H1 (cell line): ENCODE data around the gene ERCC3. TPM values are rescaled to one million over a fixed set of nuclear protein-coding genes. Genes with fewer than 3 reads are reported as not detected.

Experiments
- CTCF ChIA-PET: fragments of 300-600 bp; sonication (Branson Sonifier 250); formaldehyde crosslinking; loops from one replicate; lab custom pipeline; 2021; ENCODE audit not compliant: partially characterized antibody; lab: Charles Lee
- POLR2A ChIA-PET: fragments of 300-600 bp; sonication (Branson Sonifier 250); formaldehyde crosslinking; loops from one replicate; lab custom pipeline; 2021; ENCODE audit warnings: inconsistent platforms; ENCODE audit not compliant: partially characterized antibody; lab: Charles Lee
- DNase-seq, 2 experiments: peaks; one replicate each; pipeline versions ENCODE4 v3.0.0 to v3.0.0-alpha.2; 2010 to 2022; ENCODE audit warnings: low spot score in 2 of 2, low read depth in 1 of 2, mixed read lengths in 1 of 2
- FAIRE-seq: peaks from 2 replicates; lab custom pipeline; 2011; peaks lifted over from hg19 to GRCh38; lab: Jason Lieb, UNC
- H2AFZ ChIP-seq: 2 replicates; pipeline ENCODE4 v1.8.1; 2012; ENCODE audit warnings: low read length, inconsistent platforms
- H2AK5ac ChIP-seq: 2 replicates; pipeline ENCODE4 v1.6.1; 2013; ENCODE audit warnings: low read depth, low read length
- H2BK120ac ChIP-seq: replicated peaks from 2 replicates; pipeline ENCODE3; 2013; ENCODE audit warnings: low read depth, low read length, inconsistent platforms
- H2BK12ac ChIP-seq: 2 replicates; pipeline ENCODE4 v1.6.1; 2013; ENCODE audit warnings: low read depth, low read length
- H2BK15ac ChIP-seq: 2 replicates; pipeline ENCODE4 v1.6.1; 2013; ENCODE audit warnings: low read length
- H2BK20ac ChIP-seq: 2 replicates; pipeline ENCODE4 v1.6.1; 2013; ENCODE audit warnings: low read length
- H2BK5ac ChIP-seq: 2 replicates; pipeline ENCODE4 v1.6.1; 2013; ENCODE audit warnings: low read depth, low read length
- H3K14ac ChIP-seq: 2 replicates; pipeline ENCODE4 v1.6.1; 2013; ENCODE audit warnings: inconsistent platforms; ENCODE audit not compliant: insufficient read length
- H3K18ac ChIP-seq: 2 replicates; pipeline ENCODE4 v1.6.1; 2013; ENCODE audit warnings: low read length; ENCODE audit errors: extremely low read depth
- H3K23ac ChIP-seq: 2 replicates; pipeline ENCODE4 v1.6.1; 2013; ENCODE audit warnings: inconsistent platforms; ENCODE audit not compliant: insufficient read length
- H3K23me2 ChIP-seq: 2 replicates; pipeline ENCODE4 v1.6.1; 2013; ENCODE audit warnings: low read depth, low read length
- H3K27ac ChIP-seq: 2 replicates; pipeline ENCODE4 v1.6.1; 2011; ENCODE audit warnings: low read depth, low read length, inconsistent platforms
- H3K27me3 ChIP-seq, 4 experiments: replicated peaks in 1 of 4; 1 replicate in 1 of 4; 2 replicates in 3 of 4; pipeline versions ENCODE4 v1.6.1 to v1.8.1; 2011 to 2013; ENCODE audit warnings: low read length in 3 of 4, mild to moderate bottlenecking in 3 of 4, inconsistent platforms in 2 of 4, mixed read lengths in 2 of 4, moderate library complexity in 1 of 4; ENCODE audit not compliant: control insufficient read depth in 3 of 4, insufficient read depth in 3 of 4; ENCODE audit errors: extremely low read depth in 1 of 4
- H3K36me3 ChIP-seq, 4 experiments: 2 replicates each; pipeline versions ENCODE4 v1.6.1 to v1.8.1; 2011 to 2013; ENCODE audit warnings: mild to moderate bottlenecking in 4 of 4, low read length in 3 of 4, moderate library complexity in 2 of 4, control low read depth in 1 of 4, inconsistent platforms in 1 of 4; ENCODE audit not compliant: insufficient read depth in 4 of 4, control insufficient read depth in 2 of 4
- H3K4ac ChIP-seq: replicated peaks from 2 replicates; pipeline ENCODE3; 2013; ENCODE audit warnings: low read length, low read depth, mixed read lengths, inconsistent platforms; ENCODE audit not compliant: insufficient read length
- H3K4me1 ChIP-seq, 4 experiments: replicated peaks in 1 of 4; 1 replicate in 1 of 4; 2 replicates in 3 of 4; pipeline versions ENCODE4 v1.6.1 to v1.8.1; 2011 to 2013; ENCODE audit warnings: low read length in 3 of 4, inconsistent platforms in 2 of 4, mixed read lengths in 1 of 4; ENCODE audit not compliant: insufficient read depth in 4 of 4, control insufficient read depth in 3 of 4
- H3K4me2 ChIP-seq, 2 experiments: 2 replicates each; pipeline versions ENCODE4 v1.6.1 to v1.8.1; 2011 to 2013; ENCODE audit warnings: low read depth in 2 of 2, low read length in 2 of 2, control low read depth in 1 of 2, inconsistent platforms in 1 of 2, mild to moderate bottlenecking in 1 of 2; ENCODE audit not compliant: insufficient read depth in 1 of 2
- H3K4me3 ChIP-seq, 4 experiments: fragments of 200-600, 300-600 bp in 1 of 4; sonication (generic), shearing (Covaris generic), sonication (Bioruptor Twin) in 1 of 4; 2 replicates each; pipeline versions ENCODE4 v1.5.1 to v1.8.1; 2011 to 2016; ENCODE audit warnings: low read length in 4 of 4, low read depth in 3 of 4, control low read depth in 2 of 4, inconsistent platforms in 2 of 4, mild to moderate bottlenecking in 2 of 4, mixed read lengths in 1 of 4, moderate library complexity in 1 of 4; ENCODE audit not compliant: insufficient read depth in 2 of 4; ENCODE audit errors: extremely low read depth in 1 of 4
- H3K56ac ChIP-seq: replicated peaks from 2 replicates; pipeline ENCODE3; 2013; ENCODE audit warnings: low read depth, mild to moderate bottlenecking, mixed read lengths, low read length, inconsistent platforms; ENCODE audit not compliant: insufficient read length
- H3K79me1 ChIP-seq: 2 replicates; pipeline ENCODE4 v1.6.1; 2013; ENCODE audit warnings: low read depth, low read length, control low read depth
- H3K79me2 ChIP-seq, 2 experiments: 2 replicates each; pipeline versions ENCODE4 v1.6.1 to v1.8.1; 2012 to 2013; ENCODE audit warnings: low read length in 2 of 2, mild to moderate bottlenecking in 2 of 2, inconsistent platforms in 1 of 2; ENCODE audit not compliant: insufficient read depth in 2 of 2, control insufficient read depth in 1 of 2
- H3K9ac ChIP-seq, 4 experiments: replicated peaks in 1 of 4; 1 replicate in 1 of 4; 2 replicates in 3 of 4; pipeline versions ENCODE4 v1.6.1 to v1.8.1; 2011 to 2013; ENCODE audit warnings: low read depth in 3 of 4, low read length in 3 of 4, control low read depth in 2 of 4, mild to moderate bottlenecking in 2 of 4, moderate library complexity in 2 of 4, inconsistent platforms in 1 of 4; ENCODE audit errors: extremely low read depth in 1 of 4
- H3K9me3 ChIP-seq, 2 experiments: 2 replicates each; pipeline versions ENCODE4 v1.6.1 to v1.8.1; 2012 to 2013; ENCODE audit warnings: mild to moderate bottlenecking in 2 of 2, moderate library complexity in 2 of 2, control low read depth in 1 of 2, inconsistent platforms in 1 of 2, low read depth in 1 of 2, low read length in 1 of 2, mixed read lengths in 1 of 2; ENCODE audit not compliant: insufficient read depth in 2 of 2
- H4K20me1 ChIP-seq, 2 experiments: replicated peaks in 1 of 2; 2 replicates each; pipeline versions ENCODE3 to v1.8.1; 2011 to 2013; ENCODE audit warnings: inconsistent platforms in 2 of 2, low read length in 2 of 2, mild to moderate bottlenecking in 1 of 2; ENCODE audit not compliant: insufficient read depth in 2 of 2, control insufficient read depth in 1 of 2
- H4K5ac ChIP-seq: 2 replicates; pipeline ENCODE4 v1.6.1; 2013; ENCODE audit warnings: low read length, low read depth, mixed read lengths, inconsistent platforms; ENCODE audit not compliant: insufficient read length
- H4K8ac ChIP-seq: 2 replicates; pipeline ENCODE4 v1.8.0; 2013; ENCODE audit warnings: mild to moderate bottlenecking, moderate library complexity, low read length, inconsistent platforms; ENCODE audit not compliant: insufficient read depth; ENCODE audit errors: extremely low read depth
- H4K91ac ChIP-seq: replicated peaks from 2 replicates; pipeline ENCODE3; 2013; ENCODE audit warnings: low read length, mixed read lengths, inconsistent platforms; ENCODE audit not compliant: insufficient read length
- BRCA1 ChIP-seq: IDR thresholded peaks from 2 replicates; pipeline ENCODE4 v1.6.1; 2012; ENCODE audit warnings: low read depth, low read length, improper control_type of control experiment
- CBX5 ChIP-seq: fragments of 300-800, 300-1000 bp; sonication (generic); IDR thresholded peaks from 2 replicates; pipeline ENCODE4 v1.7.1; 2016; ENCODE audit warnings: antibody characterized with exemption, low read length, low read depth
- CHD2 ChIP-seq: IDR thresholded peaks from 2 replicates; pipeline ENCODE4 v1.6.1; 2012; ENCODE audit warnings: low read length, improper control_type of control experiment
- EZH2 ChIP-seq: fragments of 200-600 bp; sonication (generic); IDR thresholded peaks from 2 replicates; pipeline ENCODE4 v1.7.1; 2012; ENCODE audit warnings: low read depth, mild to moderate bottlenecking, moderate library complexity, low read length, inconsistent platforms; ENCODE audit not compliant: severe bottlenecking
- GTF2F1 ChIP-seq: IDR thresholded peaks from 2 replicates; pipeline ENCODE4 v1.6.1; 2012; ENCODE audit warnings: low read depth, low read length, improper control_type of control experiment, borderline replicate concordance
- KDM4A ChIP-seq: IDR thresholded peaks from one replicate; pipeline ENCODE4 v1.7.1; 2012; ENCODE audit warnings: low read depth, mild to moderate bottlenecking, moderate library complexity, low read length, inconsistent platforms; ENCODE audit not compliant: severe bottlenecking
- KDM5A ChIP-seq: fragments of 200-600 bp; IDR thresholded peaks from 2 replicates; pipeline ENCODE4 v1.7.1; 2012; ENCODE audit warnings: mild to moderate bottlenecking, low read length, inconsistent platforms, mixed read lengths
- NANOG ChIP-seq: IDR thresholded peaks from 2 replicates; pipeline ENCODE4 v1.6.1; 2011; ENCODE audit warnings: low read length, low read depth, mild to moderate bottlenecking, inconsistent platforms; ENCODE audit not compliant: insufficient read depth, poor library complexity, severe bottlenecking
- POLR2AphosphoS5 ChIP-seq: IDR thresholded peaks from 2 replicates; pipeline ENCODE4 v1.6.1; 2011; ENCODE audit warnings: low read depth, low read length
- RNF2 ChIP-seq: fragments of 200-900, 300-1000 bp; sonication (generic); IDR thresholded peaks from 2 replicates; pipeline ENCODE4 v1.7.1; 2016; ENCODE audit warnings: borderline replicate concordance, low read depth, mild to moderate bottlenecking, antibody characterized with exemption, low read length; ENCODE audit not compliant: poor library complexity, severe bottlenecking; ENCODE audit errors: missing control alignments
- SP4 ChIP-seq: IDR thresholded peaks from 2 replicates; pipeline ENCODE4 v1.6.1; 2012; ENCODE audit warnings: low read length, inconsistent platforms
- TCF12 ChIP-seq: IDR thresholded peaks from 2 replicates; pipeline ENCODE4 v1.6.1; 2011; ENCODE audit warnings: low read depth, mild to moderate bottlenecking, low read length
- TEAD4 ChIP-seq: IDR thresholded peaks from 2 replicates; pipeline ENCODE4 v1.6.1; 2012; ENCODE audit warnings: low read depth, low read length, inconsistent platforms, mixed read lengths
- ZNF274 ChIP-seq: IDR thresholded peaks from 2 replicates; pipeline ENCODE4 v1.7.0; 2012; ENCODE audit warnings: low read length, borderline replicate concordance; ENCODE audit errors: extremely low read depth
- WGBS, 2 experiments: shearing (Covaris generic) in 1 of 2; methylation state at CpG; one replicate each; pipeline versions ENCODE4 v1.1.6 to v1.1.7; 2013 to 2015; ENCODE audit warnings: low lambda C conversion rate in 2 of 2, mixed read lengths in 2 of 2, inconsistent platforms in 1 of 2, low coverage in 1 of 2, missing lambda C conversion rate in 1 of 2; ENCODE audit not compliant: insufficient replicate concordance in 2 of 2, insufficient coverage in 1 of 2, insufficient read length in 1 of 2; ENCODE audit errors: extremely low coverage in 1 of 2, missing lambda C conversion rate in 1 of 2; 5-methylcytosine and 5-hydroxymethylcytosine counted together
- polyA plus RNA-seq, 7 experiments: library from polyadenylated mRNA; depleted of rRNA in 3 of 7; stranded (reverse) in 5 of 7; unstranded in 2 of 7; fragments of >200 nt in 5 of 7; fragments of 200-250 nt in 2 of 7; gene quantifications; 1 replicate in 5 of 7; 2 replicates in 1 of 7; 4 replicates in 1 of 7; pipeline versions ENCODE4 v1.2.1 to v1.2.3, GENCODE V29; 2011 to 2013; ENCODE audit warnings: missing spikeins in 2 of 7, mixed read lengths in 2 of 7
- total RNA-seq: library from RNA; stranded (reverse); fragmentation: NEBNext Ultra II Directional; extraction: Animal tissue kit (Norgen Biotek cat#: 25700); gene quantifications from 2 replicates; pipeline ENCODE4 v1.2.1, GENCODE V29; 2021

Gene ERCC3
- total and polyA plus RNA-seq, 2 of the 8 experiments (the other 6 are each of a cell fraction or from before 2014, with no cell fraction given) = 41.8 to 48.9 TPM

DNA sequence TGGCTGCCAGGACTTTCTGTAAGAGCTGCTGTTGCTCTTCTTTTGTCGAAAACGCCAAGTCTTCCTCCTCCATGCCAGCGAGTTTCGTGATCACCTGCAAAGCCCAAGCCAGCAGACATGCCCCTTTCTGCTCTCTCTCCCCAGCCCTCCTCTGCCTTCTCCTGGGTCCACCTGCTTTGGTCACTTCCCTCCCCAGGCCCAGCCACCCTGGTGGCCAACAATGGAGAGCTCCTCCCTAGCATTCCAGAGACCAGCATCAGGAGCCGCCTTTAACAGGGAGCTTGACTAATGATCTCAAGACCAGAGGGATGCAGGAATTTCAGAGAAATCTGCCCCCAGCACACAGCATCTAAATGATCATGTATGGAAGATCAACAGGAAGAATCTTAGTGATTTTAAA is 34.6 kb downstream of the ERCC3 start:
- H3K79me1 ChIP-seq = no peaks in the 10 kb centered on the region; the same call in 1 of the 2 replicates
- no peak overlapping the region for H3K56ac ChIP-seq
- no peak for FAIRE-seq
- no peak overlapping the region for H2AK5ac ChIP-seq
- no peak overlapping the region for H3K9ac ChIP-seq
- no peak overlapping the region for H3K18ac ChIP-seq
- no peaks in the 10 kb centered on the region for H3K79me2 ChIP-seq
- CTCF ChIA-PET = interaction anchor here (1.0 to 1.9 kb wide), 7 partner anchors 11 to 191 kb away, joined by 3 to 5 read pairs (median 4); partner anchors contain the start of gene ERCC3
- DNase-seq = no peak
- POLR2A ChIA-PET = interaction anchor here (1.2 to 1.6 kb wide), 4 partner anchors 9 to 21 kb away, joined by 3 to 4 read pairs (median 3); no protein-coding TSS in a partner anchor
- H3K9me3 ChIP-seq = no peaks in the 10 kb centered on the region
- H4K20me1 ChIP-seq = peaks cover 0 to 5% of the 10 kb centered on the region in 2 experiments
- H4K91ac ChIP-seq = no peak overlapping the region
- no peak overlapping the region for H4K5ac ChIP-seq
- no peaks in the 10 kb centered on the region for H3K4me1 ChIP-seq
- H3K36me3 ChIP-seq = peaks cover 8 to 51% (median 31%) of the 10 kb centered on the region in 4 experiments
- H3K27me3 ChIP-seq = no peaks in the 10 kb centered on the region
- H3K4me2 ChIP-seq = no peak overlapping the region
- H4K8ac ChIP-seq = no peak overlapping the region
- H3K23ac ChIP-seq = no peak overlapping the region
- H2BK20ac ChIP-seq = no peak overlapping the region
- H3K23me2 ChIP-seq = no peaks in the 10 kb centered on the region
- WGBS, 2 experiments = 84% methylated on average over 5 of the region's 5 CpGs; no CpG with 5 or more reads in 1 of the 2 experiments
- no peak overlapping the region for H2BK12ac ChIP-seq
- H2BK15ac ChIP-seq = no peak overlapping the region
- no peak overlapping the region for H3K4me3 ChIP-seq
- H3K4ac ChIP-seq = no peak overlapping the region
- H2BK120ac ChIP-seq = no peak overlapping the region
- no peak overlapping the region for H3K14ac ChIP-seq
- no peak overlapping the region for H2AFZ ChIP-seq
- H3K27ac ChIP-seq = no peak overlapping the region; the same call in 1 of the 2 replicates
- H2BK5ac ChIP-seq = no peak overlapping the region
- no peak for TF ChIP-seq RNF2
- no peak for TF ChIP-seq POLR2AphosphoS5
- TF ChIP-seq TCF12 = no peak
- no peak for TF ChIP-seq CBX5
- TF ChIP-seq KDM5A = no peak
- no peak for TF ChIP-seq GTF2F1
- no peak for TF ChIP-seq ZNF274
- TF ChIP-seq TEAD4 = no peak
- TF ChIP-seq SP4 = no peak
- TF ChIP-seq BRCA1 = no peak
- no peak for TF ChIP-seq KDM4A
- no peak for TF ChIP-seq EZH2
- no peak for TF ChIP-seq NANOG
- no peak for TF ChIP-seq CHD2
